Transverse colon (tissue), 4 donors: Measurements from ENCODE around the gene DDX1. TPM values are rescaled to one million over a fixed set of nuclear protein-coding genes. Genes with fewer than 3 reads are reported as not detected.

Source experiments
- DNase-seq: peaks from one replicate; pipeline ENCODE4 v3.0.0-alpha.2; 2019
- H3K27ac ChIP-seq, 4 donors: fragments of 200-600 bp; sonication (generic); 2 replicates each; pipeline ENCODE4 v1.5.1; 2016 to 2018; ENCODE audit warnings: inconsistent platforms in 4 of 4
- H3K27me3 ChIP-seq: fragments of 200-600 bp; sonication (generic); 2 replicates; pipeline ENCODE4 v1.5.1; 2017; ENCODE audit warnings: inconsistent platforms
- H3K36me3 ChIP-seq, 4 donors: fragments of 200-600 bp; sonication (generic); 2 replicates each; pipeline ENCODE4 v1.5.1; 2017 to 2019; ENCODE audit warnings: inconsistent platforms in 4 of 4
- H3K4me1 ChIP-seq, 4 donors: fragments of 200-600 bp; sonication (generic); 2 replicates each; pipeline ENCODE4 v1.5.1; 2017 to 2020; ENCODE audit warnings: inconsistent platforms in 4 of 4
- H3K4me3 ChIP-seq, 4 donors: fragments of 200-600 bp; sonication (generic); 1 replicate in 1 of 4; 2 replicates in 3 of 4; pipeline versions ENCODE4 v1.5.1 to v1.6.1; 2017 to 2019; ENCODE audit warnings: inconsistent platforms in 4 of 4
- H3K9me3 ChIP-seq, 2 donors: fragments of 200-600 bp; sonication (generic); 2 replicates each; pipeline ENCODE4 v1.5.1; 2017 to 2019; ENCODE audit warnings: inconsistent platforms in 2 of 2
- EP300 ChIP-seq: sonication (generic); formaldehyde crosslinking; IDR thresholded peaks from one replicate; pipeline ENCODE4 v1.6.1; 2017; ENCODE audit warnings: antibody characterized with exemption, low read depth
- POLR2A ChIP-seq: fragments of 450-650 bp; IDR thresholded peaks from one replicate; pipeline ENCODE4 v1.6.1; 2016; ENCODE audit warnings: antibody characterized with exemption, mild to moderate bottlenecking, moderate library complexity
- POLR2AphosphoS5 ChIP-seq, 3 donors: sonication (generic); formaldehyde crosslinking; IDR thresholded peaks; one replicate each; pipeline ENCODE4 v1.6.1; 2016; ENCODE audit warnings: antibody characterized with exemption in 3 of 3
- WGBS, 2 donors: methylation state at CpG; one replicate each; pipeline ENCODE4 v1.1.5; 2018; ENCODE audit warnings: low coverage in 1 of 2; 5-methylcytosine and 5-hydroxymethylcytosine counted together
- in situ Hi-C, 4 donors: fragments of 200-750 bp; cut with MboI; loops; one replicate each; pipeline versions ENCODE4 v1.15.0 to v1.15.1; 2017; ENCODE audit warnings: low sequenced_read_pairs in 3 of 4, low pct_ligation_motif_present in 1 of 4, low pct_unique_long_range_greater_than_20kb in 1 of 4
- intact Hi-C: fragments of 100-400 bp; cut with DNase I; formaldehyde crosslinking; loops from one replicate; pipeline ENCODE4 v1.15.1; 2023; ENCODE audit warnings: low total_unique reads
- total RNA-seq, 4 donors: library from RNA; depleted of rRNA; stranded (reverse); fragments of >200 nt; gene quantifications; one replicate each; pipeline ENCODE4 v1.1.0, GENCODE V29; 2016
- TF ChIP-seq, protein P1 (sequence below), 5 experiments: fragments of 200-600 bp in 3 of 5; fragments of 450-650 bp in 2 of 5; sonication (generic) in 3 of 5; IDR thresholded peaks; 1 replicate in 2 of 5; 2 replicates in 3 of 5; pipeline ENCODE4 v1.5.1; 2016 to 2017; ENCODE audit warnings: antibody characterized with exemption in 5 of 5, inconsistent platforms in 3 of 5, mild to moderate bottlenecking in 2 of 5, moderate library complexity in 1 of 5

Gene DDX1
- total RNA-seq, 4 donors from 2014 or later, result 18.3 to 61.1 (median 49.9) TPM

DNA sequence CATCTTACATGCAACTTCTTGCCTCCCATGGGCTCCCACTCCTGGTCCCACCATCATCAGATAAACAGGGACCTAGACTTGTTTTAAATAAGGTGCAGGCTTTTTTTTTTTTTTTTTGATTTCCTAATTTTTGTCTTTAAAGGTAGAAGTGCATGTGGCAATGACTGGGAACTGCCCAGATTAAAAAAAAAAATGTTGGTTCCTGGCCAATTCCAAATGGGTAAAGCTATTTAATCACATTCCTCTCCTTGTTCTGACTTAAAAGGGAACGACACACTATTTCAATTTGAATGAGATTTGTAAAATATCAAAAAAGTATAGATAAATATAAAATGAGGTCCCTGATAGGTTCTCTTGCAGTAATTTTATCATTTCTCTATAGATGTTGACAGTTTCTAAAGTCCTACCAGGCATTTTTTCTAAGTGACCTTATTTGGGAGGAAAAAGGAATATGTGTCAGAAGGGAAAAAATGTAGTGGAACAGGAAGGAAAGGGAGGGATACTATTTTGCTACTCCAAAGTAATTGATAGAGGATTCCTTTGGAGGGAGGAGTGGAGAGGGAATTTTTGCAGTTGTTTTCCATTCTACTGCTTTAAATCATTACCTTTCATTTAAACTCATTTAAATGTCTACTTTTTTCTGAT lies 43.3 kb downstream of the DDX1 start:
- no peak overlapping the region for H3K4me3 ChIP-seq
- H3K36me3 ChIP-seq, result peaks cover 0 to 37% (median 16%) of the 10 kb centered on the region in 4 donors
- H3K27me3 ChIP-seq, result no peaks in the 10 kb centered on the region
- no peak for DNase-seq
- H3K27ac ChIP-seq, result no peak overlapping the region
- intact Hi-C loops, result loop anchor here (10.0 kb wide), 1 partner anchor 870 kb away; no protein-coding TSS in a partner anchor
- TF ChIP-seq EP300 (no peak), POLR2AphosphoS5 (IDR thresholded peaks at IDR 0.05) (no peak), POLR2A (no peak)
- TF ChIP-seq, protein P1, sequence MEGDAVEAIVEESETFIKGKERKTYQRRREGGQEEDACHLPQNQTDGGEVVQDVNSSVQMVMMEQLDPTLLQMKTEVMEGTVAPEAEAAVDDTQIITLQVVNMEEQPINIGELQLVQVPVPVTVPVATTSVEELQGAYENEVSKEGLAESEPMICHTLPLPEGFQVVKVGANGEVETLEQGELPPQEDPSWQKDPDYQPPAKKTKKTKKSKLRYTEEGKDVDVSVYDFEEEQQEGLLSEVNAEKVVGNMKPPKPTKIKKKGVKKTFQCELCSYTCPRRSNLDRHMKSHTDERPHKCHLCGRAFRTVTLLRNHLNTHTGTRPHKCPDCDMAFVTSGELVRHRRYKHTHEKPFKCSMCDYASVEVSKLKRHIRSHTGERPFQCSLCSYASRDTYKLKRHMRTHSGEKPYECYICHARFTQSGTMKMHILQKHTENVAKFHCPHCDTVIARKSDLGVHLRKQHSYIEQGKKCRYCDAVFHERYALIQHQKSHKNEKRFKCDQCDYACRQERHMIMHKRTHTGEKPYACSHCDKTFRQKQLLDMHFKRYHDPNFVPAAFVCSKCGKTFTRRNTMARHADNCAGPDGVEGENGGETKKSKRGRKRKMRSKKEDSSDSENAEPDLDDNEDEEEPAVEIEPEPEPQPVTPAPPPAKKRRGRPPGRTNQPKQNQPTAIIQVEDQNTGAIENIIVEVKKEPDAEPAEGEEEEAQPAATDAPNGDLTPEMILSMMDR (IDR thresholded peaks at IDR 0.05), result no peak
- peaks cover 0 to 5% (median 0%) of the 10 kb centered on the region in 4 donors for H3K4me1 ChIP-seq
- in situ Hi-C loops, result loop anchor here (10.0 to 25.0 kb wide), 6 partner anchors 102 to 1127 kb away; partner anchors contain the start of gene MYCN (in 1 of the 4)
- no peaks in the 10 kb centered on the region for H3K9me3 ChIP-seq
- WGBS, 2 donors, result 43 to 56% methylated on average over 1 of the region's 1 CpG

DNA sequence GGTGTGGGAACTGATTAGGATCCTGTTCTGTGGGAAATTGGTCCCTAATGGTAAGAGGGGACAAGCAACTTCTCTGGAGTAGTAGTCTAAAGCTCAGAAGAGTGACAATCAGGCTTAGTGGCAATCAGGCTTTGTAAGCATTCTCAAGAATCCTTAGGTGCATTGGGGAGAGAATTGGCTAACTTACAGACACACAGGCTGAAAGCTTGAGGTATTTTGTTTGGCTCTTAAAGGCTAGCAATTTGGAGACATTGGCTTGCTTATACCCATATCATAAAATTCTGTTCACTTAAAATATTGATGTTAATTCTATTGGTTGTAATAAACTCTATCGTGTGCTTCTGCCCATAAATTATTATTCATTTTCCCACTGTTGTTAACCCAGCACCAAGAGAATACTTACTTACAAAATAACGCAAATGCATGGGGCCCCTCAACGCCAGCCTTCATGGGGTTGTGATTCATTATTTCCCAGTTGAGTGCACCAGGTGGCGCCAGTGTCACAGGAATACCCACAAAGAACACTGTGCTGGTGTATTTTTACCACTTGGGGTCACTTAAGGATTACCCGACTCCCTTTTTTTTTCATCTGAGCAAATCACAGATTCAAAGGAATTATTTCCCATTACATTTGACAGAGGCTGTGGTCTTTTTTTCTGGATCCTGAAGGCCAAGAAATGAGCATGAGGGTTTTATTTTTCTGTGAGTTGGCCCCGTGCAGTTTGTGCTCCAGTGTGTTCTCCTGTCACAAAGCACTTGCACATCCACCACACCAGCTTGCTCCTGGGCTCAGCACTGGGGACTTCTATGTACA lies 45.5 kb downstream of the DDX1 start:
- intact Hi-C loops, result loop anchor here (10.0 kb wide), 1 partner anchor 868 kb away; no protein-coding TSS in a partner anchor
- in situ Hi-C loops, result loop anchor here (10.0 to 25.0 kb wide), 6 partner anchors 100 to 1125 kb away; partner anchors contain the start of gene MYCN (in 1 of the 4)
- Histone ChIP-seq H3K27me3 (no peaks in the 10 kb centered on the region), H3K36me3 (peaks cover 0 to 16% (median 5%) of the 10 kb centered on the region in 4 donors), H3K9me3 (no peaks in the 10 kb centered on the region), H3K4me3 (no peak overlapping the region), H3K4me1 (peaks cover 0 to 8% (median 0%) of the 10 kb centered on the region in 4 donors), H3K27ac (no peak overlapping the region)
- no peak for TF ChIP-seq POLR2A
- TF ChIP-seq, protein P1 (IDR thresholded peaks at IDR 0.05), result peak; percentile 77 to 89 (median 80)
- no peak for TF ChIP-seq EP300
- no peak for TF ChIP-seq POLR2AphosphoS5 (IDR thresholded peaks at IDR 0.05)
- 3 to 8% methylated on average over 4 to 6 of the region's 6 CpGs for WGBS, 2 donors
- peak; percentile 60 for DNase-seq

- no peak for DNase-seq
- Histone ChIP-seq H3K27me3 (no peaks in the 10 kb centered on the region), H3K4me3 (no peak overlapping the region), H3K36me3 (peaks cover 0 to 9% (median 0%) of the 10 kb centered on the region in 4 donors), H3K4me1 (peaks cover 0 to 8% (median 0%) of the 10 kb centered on the region in 4 donors), H3K27ac (no peak overlapping the region), H3K9me3 (no peaks in the 10 kb centered on the region)
- in situ Hi-C loops, result loop anchor here (10.0 to 25.0 kb wide), 6 partner anchors 99 to 1124 kb away; partner anchors contain the start of gene MYCN (in 1 of the 4)
- intact Hi-C loops, result loop anchor here (10.0 kb wide), 1 partner anchor 866 kb away; no protein-coding TSS in a partner anchor
- TF ChIP-seq, protein P1 (IDR thresholded peaks at IDR 0.05), result no peak
- TF ChIP-seq POLR2AphosphoS5 (IDR thresholded peaks at IDR 0.05), result no peak
- no peak for TF ChIP-seq EP300
- no peak for TF ChIP-seq POLR2A
Observed at GRCh38 chr2:15638720-15639119, 47.1 kb downstream of the DDX1 start.
